Stimulated activated CD8-positive, alpha-beta memory T cell treated with anti-CD3 and anti-CD28 coated beads, Interleukin-7, amount 100 ng/mL, for 1 hour (primary cell): ENCODE data around the gene NEURL3.
"Not testable (repeated sequence)": the region's sequence is repeated elsewhere in the genome, so short reads cannot be mapped to it uniquely, and the experiment has no call there.

Source experiments
- DNase-seq, 2 donors: peaks; one replicate each; pipeline ENCODE4 v3.0.0-alpha.2; 2020; ENCODE audit warnings: low read depth in 2 of 2

Gene NEURL3

DNA sequence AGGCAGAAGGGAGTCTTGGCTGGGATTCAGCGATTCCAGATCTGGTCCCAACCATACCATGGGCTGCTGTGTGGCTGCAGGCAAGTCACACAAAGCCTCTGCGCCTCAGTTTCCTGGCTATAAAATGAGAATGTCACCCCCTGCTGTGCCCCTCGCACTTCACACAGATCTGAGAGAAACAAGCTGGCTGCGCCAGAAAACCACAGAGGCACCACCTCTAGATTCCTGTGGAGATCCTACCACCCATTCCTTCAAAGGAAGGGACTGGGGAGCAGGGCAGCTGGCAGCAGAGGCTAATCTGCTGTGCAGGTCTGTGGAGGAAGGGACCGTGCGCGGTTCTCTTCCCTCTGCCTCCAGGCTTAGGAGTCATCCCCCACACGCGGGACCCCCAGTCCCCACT, 19.8 kb downstream of the NEURL3 start:
- DNase-seq: no peak

DNA sequence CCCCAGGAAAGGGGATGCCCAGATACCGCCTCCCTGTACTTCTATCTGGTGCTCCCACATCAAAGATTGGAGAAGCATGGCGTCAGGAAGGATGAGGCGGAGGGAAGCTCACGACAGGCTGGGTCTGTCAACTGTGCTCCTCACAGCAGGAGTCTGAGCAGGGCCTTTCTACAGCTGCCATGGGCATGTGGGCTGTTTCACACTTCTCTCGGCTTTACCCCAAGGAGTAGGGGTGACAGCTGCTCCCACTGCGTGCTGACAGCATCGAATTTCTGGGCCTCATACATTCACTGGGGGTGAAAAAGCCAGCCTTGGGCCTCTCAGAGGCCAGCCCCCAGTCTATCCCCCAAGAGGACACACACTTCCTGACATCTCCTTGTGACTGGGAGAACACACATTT, 21.1 kb downstream of the NEURL3 start:
- DNase-seq: no peak

DNA sequence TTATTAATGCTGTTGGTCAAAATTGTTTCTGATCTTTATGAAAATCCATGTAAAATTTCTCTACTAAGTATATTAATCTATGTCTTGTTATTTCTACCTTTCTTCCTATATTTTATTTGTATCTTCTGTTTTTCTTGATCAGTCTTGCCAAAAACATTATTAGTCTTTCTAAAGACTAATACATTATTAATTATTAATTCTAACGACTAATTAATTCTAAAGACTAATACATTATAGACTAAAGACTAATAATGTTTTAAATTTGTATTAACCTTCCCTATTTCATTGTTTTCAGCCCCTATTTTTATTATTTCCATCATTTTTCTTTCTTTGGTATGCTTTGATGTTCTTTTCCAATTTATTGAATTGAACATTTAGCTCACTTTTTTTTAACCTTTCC, 27.7 kb downstream of the NEURL3 start:
- DNase-seq: no peak

DNA sequence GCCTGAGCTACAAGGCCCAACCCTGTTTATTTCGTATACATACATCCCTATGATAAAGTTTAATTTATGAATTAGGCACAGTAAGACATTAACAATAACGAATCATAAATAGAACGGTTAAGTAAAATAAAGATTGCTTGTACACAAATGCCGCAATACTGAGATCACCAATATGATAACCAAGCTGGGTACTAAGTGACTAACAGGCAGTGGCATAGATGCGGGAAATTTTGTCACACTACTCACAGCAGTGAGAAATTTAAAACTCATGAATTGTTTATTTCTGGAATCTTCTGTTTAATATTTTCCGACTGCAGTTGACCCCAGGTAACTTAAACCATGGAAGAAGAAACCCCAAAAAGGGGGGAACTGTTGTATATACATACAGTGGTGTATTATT, 33.4 kb downstream of the NEURL3 start:
- DNase-seq: no peak

DNA sequence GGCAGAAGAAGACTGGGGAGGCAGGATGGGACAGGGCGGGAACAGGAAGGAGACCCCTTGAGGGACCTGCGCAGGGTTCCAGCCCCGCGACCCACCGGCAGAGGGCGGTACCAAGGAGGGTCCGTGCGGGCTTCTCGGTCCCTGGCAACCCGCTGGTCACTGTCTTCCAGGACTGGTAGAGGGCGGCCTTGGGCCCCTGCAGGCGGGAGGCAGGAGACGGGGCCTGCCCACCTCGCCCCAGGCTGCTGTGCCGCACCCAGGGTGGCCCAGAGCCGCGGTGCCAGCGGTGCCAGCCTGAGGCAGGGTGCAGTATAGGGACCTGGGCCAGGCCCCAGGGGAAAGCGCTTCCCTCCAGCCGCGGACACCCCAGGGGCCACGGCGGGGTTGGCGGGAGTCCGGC, 34.5 kb downstream of the NEURL3 start:
- DNase-seq: peak; percentile 14 to 37

DNA sequence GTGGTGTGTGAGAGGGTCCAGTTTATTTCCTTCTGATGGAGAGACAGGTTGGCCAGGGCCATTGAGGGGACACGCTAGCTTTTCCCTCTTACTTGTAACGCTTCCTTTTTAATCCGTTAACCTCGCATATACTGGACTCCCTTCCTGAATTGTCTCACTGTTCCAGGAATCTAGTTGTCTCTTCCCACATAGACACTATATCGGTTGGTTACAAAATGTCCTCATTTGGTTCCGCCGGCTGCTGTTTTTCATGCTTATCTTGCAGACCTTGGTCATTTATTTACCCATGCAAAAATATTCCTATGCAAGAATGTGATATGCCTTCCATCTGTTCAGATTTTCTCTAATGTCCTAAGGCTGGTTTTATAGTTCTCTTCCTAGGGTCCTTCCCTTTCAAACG, 35.0 kb downstream of the NEURL3 start:
- no peak for DNase-seq

DNA sequence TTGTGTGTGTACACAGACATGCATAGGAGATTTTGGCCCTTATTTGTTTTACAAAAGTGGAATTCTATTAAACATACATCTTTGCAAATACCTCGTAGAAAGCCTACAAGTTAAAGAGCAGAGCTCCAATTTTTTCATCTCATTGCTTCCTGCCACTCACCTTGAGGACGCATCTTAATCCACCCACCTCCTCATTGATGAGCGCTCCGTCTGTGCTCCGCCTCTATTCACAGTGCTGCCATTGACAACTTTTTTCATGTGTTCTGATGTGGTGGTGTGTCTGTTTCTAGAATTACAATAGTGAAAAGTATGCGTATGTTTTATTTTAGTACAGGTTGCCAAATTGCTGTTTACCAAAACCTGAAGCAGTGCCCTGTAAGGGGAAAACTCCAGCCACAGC, 36.3 kb downstream of the NEURL3 start:
- no peak for DNase-seq

DNA sequence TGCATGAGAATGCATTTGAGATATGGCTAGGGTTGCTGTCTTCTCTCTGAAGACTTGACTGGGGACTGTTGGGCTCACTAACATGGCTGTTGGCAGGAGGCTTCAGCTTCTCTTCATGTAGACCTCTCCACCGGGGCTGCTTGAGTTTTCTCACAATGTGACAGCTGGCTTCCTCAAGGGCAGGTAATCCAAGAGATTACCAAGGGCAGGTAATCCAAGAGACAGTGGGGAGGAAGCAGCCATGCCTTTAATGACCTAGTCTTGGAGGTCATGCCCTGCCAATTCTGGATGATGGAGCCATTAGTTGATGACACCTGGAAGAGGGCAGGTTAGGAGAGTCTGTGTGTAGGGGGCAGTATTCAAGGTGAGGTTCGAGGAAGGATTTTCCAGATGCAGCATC, 40.5 kb downstream of the NEURL3 start:
- no peak for DNase-seq

DNA sequence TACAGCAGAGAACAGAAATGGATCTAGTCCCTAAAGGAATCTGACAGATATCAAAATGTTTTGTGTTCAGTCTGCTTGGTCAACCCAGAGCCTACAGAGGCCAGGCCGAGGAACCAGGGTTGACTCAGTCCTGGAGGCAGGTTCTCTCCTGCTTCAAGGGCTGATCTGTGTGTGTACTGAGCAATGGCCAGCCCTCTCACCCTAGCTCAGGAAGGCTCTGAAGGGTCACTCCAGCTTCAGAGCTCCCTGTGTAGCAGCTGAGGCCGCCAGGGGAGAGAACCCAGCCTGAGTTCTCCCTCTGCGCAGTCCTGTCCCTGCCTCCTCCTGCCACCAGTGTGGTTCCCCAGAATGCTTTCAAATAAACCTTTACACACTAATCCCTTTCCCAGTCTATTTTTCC, 41.1 kb downstream of the NEURL3 start:
- no peak for DNase-seq

DNA sequence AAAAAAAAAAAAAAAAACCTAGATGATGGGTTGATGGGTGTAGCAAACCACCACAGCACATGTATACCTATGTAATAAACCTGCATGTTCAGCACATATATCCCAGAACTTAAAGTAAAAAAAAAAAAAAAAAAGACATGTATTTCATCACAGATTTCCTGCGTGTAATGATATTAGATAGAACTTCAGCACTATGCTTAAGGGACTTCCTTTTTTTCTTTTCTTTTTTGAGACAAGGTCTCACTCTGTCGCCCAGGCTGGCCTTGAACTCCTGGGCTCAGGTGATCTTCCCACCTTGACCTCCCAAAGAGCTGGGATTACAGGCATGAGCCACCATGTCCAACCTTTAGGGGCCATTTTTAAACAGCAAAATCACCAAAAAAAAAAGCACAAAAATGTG, 42.0 kb downstream of the NEURL3 start:
- no peak for DNase-seq

DNA sequence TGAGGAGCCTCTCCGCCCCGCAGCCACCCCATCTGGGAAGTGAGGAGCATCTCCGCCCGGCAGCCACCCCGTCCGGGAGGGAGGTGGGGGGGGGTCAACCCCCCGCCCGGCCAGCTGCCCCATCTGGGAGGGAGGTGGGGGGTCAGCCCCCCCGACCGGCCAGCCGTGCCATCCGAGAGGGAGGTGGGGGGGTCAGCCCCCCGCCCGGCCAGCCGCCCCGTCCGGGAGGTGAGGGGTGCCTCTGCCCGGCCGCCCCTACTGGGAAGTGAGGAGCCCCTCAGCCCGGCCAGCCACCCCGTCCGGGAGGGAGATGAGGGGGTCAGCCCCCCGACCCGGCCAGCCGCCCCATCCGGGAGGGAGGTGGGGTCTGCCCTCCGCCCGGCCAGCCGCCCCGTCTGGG, 43.5 kb downstream of the NEURL3 start:
- DNase-seq: not testable (repeated sequence)

DNA sequence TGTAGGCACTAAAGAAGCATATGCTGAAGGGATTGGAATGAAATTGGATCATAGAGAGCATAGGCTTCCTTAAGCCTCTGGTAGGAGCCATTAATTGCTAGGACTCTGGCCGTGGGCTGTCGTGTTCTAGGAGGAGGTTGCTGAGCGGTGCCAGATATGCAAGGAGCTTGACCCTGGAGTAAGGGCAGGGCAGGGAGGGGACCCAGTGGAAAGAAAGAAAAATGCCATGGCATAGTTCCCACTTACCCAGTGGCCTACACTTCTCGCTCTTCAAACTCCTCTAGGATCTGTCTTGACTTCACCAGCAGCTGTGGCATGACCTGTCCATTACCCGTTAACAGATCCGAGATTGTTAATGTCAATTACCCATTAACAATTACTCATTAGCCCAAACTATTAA, 53.1 kb downstream of the NEURL3 start:
- no peak for DNase-seq

DNA sequence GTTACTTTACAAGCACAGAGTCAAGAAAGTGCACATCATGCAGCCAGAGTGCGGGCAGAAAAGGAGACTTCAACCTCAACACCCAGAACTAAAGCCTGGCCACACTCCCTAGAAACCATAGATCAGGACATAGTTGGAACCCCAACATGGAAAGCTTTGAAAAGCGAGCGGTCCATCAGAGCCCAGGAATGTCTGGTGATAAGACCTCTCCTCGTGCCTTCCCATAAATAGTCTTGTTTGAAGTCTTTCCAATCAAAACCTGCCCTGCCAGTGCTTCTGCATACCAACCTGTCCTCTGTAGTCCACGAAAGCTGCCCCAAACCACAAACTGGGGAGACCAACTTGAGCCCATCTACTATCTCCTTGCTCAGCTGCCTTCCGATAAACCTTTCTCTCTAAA, 55.5 kb downstream of the NEURL3 start:
- DNase-seq: no peak

DNA sequence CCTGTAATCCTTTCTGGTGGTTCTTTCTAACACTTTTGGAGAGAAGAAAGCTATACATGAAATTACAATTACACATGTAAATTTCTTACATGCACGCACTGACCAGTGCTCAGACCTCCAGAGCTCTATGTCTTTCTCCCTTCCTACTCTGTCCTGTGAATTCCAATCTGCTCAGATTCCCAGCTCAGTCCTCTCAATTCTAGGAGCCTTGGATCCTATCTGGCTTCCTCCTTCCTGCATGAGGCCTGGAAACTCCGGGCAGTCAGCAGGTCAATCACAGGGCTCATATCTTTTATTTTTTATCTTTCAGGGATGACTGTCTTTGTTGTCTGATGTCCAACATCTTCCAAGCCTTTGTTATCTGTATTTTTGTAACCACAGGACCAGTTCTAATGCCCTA, 56.0 kb downstream of the NEURL3 start:
- DNase-seq: no peak

DNA sequence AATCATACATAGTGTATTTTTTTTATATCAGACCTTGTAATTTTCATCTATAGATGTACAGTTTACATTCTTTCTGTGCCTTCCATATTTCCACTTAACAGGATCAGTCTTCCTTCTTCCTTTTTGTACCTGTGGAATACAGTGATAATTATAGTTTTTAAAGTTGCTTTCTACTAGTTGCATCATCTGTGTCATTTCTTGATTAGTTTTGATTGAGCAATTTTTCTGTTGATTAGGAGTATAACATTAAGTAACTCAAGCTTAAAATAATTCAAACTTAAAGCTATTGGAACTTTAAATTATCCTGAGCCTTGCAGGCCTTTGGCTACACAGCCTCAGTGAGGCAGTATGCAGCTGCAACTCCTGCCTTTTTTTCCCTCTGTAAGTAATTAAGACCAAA, 57.4 kb downstream of the NEURL3 start:
- DNase-seq: no peak
